GM21423 (cell line): ENCODE results near the gene ZZZ3.
A peak's percentile ranks its signal among the peaks of the same experiment; 100 is the strongest.
"Not testable (repeated sequence)": the region's sequence is repeated elsewhere in the genome, so short reads cannot be mapped to it uniquely, and the experiment has no call there.

Source experiments
- ATAC-seq: cut with Tn5 transposase; IDR thresholded peaks from one replicate; pipeline ENCODE4 v1.9.1; 2021; ENCODE audit warnings: mild to moderate bottlenecking, moderate library complexity; ENCODE audit not compliant: unreplicated experiment

Gene ZZZ3

GRCh38 chr1:77682460-77683159, at the start of gene ZZZ3:
TSS of gene ZZZ3 (minus strand) at chr1:77682658. CDS start at chr1:77633354, 49,304 bp downstream.
- peak; percentile 70 for ATAC-seq

- ATAC-seq: no peak
These were observed 49.6 kb upstream of the ZZZ3 start for GRCh38 chr1:77732090-77732489.

GRCh38 chr1:77725706-77726105, 43.2 kb upstream of the ZZZ3 start:
- no peak for ATAC-seq

DNA sequence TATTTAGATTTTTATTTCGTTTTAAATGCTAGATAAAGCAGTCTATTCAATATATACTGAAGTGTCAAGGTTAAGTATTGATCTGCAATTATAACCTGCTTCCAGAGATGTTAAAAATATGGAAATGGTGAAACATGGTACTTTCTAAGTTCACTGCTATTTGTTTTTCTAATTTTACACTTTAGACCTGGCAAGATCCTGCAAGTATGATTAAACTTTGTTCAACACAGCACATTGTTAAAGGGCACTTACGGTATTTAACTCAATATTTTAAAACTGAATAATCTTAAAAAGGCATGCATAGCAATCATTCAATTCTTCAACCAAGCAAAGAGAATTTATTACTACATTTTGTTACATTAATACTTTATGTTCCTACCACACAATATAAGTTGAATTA, 35.7 kb upstream of the ZZZ3 start:
- ATAC-seq: no peak

DNA sequence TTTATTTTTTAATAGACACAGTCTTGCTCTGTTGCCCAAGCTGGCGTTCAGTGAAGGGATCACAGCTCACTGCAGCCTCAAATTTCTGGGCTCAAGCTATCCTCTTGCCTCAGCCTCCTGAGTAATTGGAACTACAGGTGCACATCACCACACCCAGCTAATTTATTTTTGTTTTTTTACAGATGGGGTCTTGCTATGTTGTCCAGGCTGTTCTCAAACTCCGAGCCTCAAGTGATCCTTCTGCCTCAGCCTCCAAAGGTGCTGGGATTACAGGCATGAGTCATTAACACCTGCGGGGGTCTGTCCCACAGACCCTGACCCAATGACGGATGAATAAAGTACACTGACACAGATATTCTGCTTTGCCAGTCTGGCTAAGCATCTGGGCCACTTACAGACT, 33.6 kb upstream of the ZZZ3 start:
- ATAC-seq: no peak

DNA sequence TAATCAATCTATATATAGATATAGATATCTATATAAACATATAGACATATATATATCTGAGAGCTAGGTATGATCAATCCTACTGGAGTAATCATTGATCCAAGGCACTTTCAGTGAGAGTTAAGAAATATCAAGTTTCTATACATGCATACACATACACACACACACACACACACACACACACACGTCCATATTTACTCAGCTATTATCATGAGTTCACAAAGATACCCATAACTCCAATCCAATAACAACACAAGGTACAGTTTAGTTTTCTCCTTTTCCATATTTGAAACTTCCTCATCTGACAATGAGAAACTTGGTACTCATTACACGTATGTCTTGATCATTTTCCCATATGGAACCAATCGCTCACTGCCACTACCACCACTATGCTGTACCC, 27.3 kb upstream of the ZZZ3 start:
- no peak for ATAC-seq

DNA sequence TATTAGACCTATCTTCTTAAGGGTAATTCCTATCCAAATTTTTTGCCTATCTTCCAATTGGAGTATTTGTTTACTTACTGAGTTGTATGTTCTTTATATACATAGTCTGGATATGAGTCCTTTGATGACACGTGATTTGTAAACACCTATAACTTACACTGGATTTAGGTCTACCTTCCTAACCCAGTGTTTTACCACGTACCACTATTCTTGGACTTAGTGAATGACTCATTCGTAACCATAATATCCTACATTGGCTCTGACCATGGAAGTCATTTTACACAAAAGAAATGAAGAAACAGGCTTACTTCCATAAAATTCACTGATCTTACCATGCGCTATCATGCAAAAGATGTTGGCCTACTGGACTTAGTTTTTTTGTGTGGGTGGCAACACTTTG, 23.9 kb upstream of the ZZZ3 start:
- ATAC-seq: no peak

GRCh38 chr1:77704736-77705135, 22.3 kb upstream of the ZZZ3 start:
- no peak for ATAC-seq

- not testable (repeated sequence) for ATAC-seq
These were observed 17.2 kb upstream of the ZZZ3 start for GRCh38 chr1:77699673-77700072.

- ATAC-seq: no peak
These were observed 15.0 kb upstream of the ZZZ3 start for GRCh38 chr1:77697441-77697840.

GRCh38 chr1:77688939-77689338, 6.5 kb upstream of the ZZZ3 start:
- no peak for ATAC-seq

GRCh38 chr1:77687519-77687906, 5.1 kb upstream of the ZZZ3 start:
- ATAC-seq: no peak

DNA sequence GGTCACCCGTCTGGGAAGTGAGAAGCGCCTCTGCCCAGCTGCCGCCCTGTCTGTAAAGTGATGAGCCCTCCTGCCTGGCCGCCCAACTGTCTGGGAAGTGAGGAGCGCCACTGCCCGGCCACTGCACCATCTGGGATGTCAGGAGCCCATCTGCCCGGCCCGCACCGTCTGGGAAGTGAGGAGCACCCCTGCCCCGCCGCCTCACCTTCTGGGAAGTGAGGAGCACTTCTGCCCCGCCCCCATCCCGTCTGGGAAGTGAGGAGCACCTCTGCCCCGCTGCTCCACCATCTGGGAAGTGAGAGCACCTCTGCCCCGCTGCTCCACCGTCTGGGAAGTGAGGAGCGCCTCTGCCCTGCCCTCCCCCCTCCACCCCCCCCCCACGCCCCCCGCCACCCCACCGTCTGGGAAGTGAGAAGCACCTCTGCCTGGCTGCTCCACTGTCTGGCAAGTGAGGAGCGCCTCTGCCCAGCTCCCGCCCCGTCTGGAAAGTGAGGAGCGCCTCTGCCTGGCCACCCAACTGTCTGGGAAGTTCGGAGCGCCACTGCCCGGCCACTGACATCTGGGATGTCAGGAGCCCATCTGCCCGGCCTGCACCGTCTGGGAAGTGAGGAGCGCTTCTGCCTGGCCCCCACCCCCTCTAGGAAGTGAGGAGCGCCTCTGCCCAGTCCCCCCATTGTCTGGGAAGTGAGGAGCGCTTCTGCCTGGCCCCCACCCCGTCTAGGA, 4.5 kb upstream of the ZZZ3 start:
- ATAC-seq: no peak

DNA sequence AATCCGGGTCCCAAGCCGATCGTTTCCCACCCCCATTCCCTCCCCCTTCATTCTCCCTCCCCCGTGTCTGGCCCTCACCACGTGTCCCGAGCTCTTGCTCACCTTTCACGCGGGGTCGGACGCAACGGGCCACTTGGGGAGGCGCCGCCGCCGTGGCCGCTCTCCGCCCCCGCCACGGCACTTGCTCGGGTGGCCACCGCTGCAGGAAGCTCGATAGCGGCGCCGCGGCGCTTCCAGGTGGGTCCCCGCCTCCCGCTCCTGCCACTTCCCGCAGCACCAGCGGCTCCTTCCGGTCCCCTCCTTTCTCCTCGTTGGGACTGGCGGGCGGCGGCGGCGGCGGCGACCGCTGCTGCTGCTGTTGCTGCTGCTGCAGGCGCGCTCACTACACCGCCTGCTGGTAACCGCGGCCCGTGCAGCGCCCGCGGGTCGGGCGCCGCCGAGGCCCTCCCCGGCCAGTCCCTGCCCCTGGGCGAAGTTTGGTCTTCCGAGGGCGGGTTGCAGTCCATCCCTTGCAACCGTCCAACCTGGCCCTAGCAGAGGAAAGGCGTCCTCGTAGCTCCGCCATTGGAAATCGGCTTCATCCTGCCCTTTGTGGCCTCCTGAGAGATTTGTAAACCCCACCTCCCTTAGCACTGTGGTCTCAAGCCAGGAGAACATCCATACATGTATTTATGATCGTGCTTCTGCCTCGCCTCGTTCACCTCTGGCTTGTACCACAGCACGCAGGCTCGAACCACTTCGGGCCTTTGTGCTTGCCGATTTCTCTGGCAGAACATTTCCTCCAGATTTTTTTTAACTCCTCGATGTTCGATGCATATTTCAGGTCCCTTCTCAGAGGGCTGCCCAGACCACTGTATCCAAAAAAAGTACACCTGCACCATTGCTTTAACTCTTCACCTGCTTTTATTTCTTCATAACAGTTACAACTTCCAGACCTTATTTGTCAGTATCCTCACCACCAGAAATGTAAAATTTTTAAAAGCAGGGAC, 996 bp upstream of the ZZZ3 start:
- peak; percentile 79 for ATAC-seq

DNA sequence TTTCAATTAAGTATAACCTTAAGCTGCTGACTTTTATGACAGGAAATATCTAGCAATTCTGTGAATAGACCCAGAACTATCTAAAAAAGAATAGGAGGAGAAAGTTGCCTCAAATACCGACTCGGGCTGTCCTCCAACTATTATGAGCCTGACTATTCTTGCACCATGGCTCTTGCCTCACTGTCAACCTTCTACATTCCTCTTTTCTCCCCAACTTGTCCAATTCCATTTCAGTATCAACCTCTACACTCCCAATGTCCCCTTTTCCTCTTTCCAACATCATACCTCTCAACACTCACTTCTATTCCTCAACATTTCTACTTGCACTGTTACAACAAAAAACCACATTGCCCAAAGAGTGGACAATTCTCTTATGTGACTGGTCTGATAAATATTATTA, 2.3 kb downstream of the ZZZ3 start:
- no peak for ATAC-seq

- no peak for ATAC-seq
These were observed 3.5 kb downstream of the ZZZ3 start for GRCh38 chr1:77678660-77679610.

GRCh38 chr1:77674807-77675206, 7.7 kb downstream of the ZZZ3 start:
- ATAC-seq: not testable (repeated sequence)

DNA sequence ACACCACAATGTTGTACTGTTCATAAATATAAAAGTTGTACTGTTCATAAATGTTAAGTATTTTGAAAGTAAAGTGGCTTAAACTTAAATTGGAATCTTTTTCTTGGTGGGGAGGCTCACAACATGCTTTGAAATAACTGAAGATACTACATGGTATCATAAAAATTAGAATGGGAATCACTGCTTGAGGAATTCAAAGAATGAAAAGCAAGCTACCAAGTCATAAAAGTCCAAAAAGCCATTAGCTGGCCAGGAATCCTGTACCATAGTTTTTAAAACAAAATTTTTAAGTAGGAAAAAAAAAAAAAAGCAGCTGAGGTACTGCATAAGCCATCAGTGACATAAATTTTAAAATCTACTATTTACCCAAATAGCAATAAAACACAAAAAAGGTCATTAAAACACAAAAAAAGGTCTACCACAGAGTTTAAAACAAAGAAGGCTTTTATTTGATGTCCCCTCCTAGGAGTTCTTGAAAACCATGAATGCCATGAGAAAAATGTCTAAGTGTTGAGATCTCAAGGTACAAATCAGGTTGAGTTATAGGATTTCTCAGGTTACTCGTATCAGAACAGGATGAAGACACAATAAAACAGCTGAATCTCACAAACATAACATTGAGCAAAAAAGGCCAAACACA, 8.6 kb downstream of the ZZZ3 start:
- ATAC-seq: no peak

- ATAC-seq: no peak
These were observed 9.4 kb downstream of the ZZZ3 start for GRCh38 chr1:77673030-77673429.

DNA sequence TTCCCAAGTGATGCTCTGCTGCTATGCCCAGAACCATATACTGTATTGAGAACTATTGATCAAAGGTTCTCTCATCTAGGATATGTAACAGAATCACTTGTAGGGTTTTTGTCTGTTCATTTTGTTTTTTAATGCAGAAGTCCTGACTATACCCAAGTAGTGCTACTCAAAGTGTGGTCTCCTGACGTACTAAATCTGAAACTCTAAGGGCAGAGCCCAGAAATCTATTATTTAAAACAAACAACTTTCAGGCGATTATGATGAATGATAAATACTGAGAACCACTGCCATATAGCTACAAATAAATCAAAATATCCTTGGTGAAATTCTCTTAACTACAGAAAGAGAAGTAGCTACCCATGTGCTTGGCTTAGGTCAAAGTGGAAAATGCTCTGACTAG, 10.1 kb downstream of the ZZZ3 start:
- ATAC-seq: peak; percentile 38
